Erythroblast (primary cell): ENCODE measurements around the gene MECP2.

ENCODE experiments used
- GATA1 ChIP-seq: IDR thresholded peaks from 2 replicates; pipeline ENCODE4 v1.6.1; 2011; ENCODE audit warnings: low read depth, mild to moderate bottlenecking, control low read depth, low read length, moderate library complexity
- POLR2A ChIP-seq: IDR thresholded peaks from 2 replicates; pipeline ENCODE4 v1.6.1; 2011; ENCODE audit warnings: mild to moderate bottlenecking, low read length

- TF ChIP-seq POLR2A: no peak
- no peak for TF ChIP-seq GATA1
Measured at GRCh38 chrX:154018518-154019060, 78.9 kb downstream of the MECP2 start.
